NT2/D1 (cell line): ENCODE data around the gene AQP4.

Experiments
- YY1 ChIP-seq: IDR thresholded peaks from 2 replicates; pipeline ENCODE4 v1.6.1; 2011; ENCODE audit not compliant: insufficient read length, insufficient read depth
- ZNF274 ChIP-seq: IDR thresholded peaks from 2 replicates; pipeline ENCODE4 v1.6.1; 2011; ENCODE audit warnings: mild to moderate bottlenecking, low read depth, low read length

- TF ChIP-seq YY1 (no peak), ZNF274 (no peak)
These were observed 44.2 kb upstream of the AQP4 start for GRCh38 chr18:26909599-26910290.
